Stimulated activated CD4-positive, alpha-beta T cell treated with anti-CD3 and anti-CD28 coated beads, Interleukin-4, amount 100 ng/mL, for 1 hour (primary cell): ENCODE data around the gene SESTD1.
"Not testable (repeated sequence)": the region's sequence is repeated elsewhere in the genome, so short reads cannot be mapped to it uniquely, and the experiment has no call there.

Experiments
- DNase-seq: peaks from one replicate; pipeline ENCODE4 v3.0.0-alpha.2; 2020

SESTD1 gene

GRCh38 chr2:179237209-179237946, 27.3 kb downstream of the SESTD1 start:
- DNase-seq: no peak

- no peak for DNase-seq
Observed at GRCh38 chr2:179235463-179236108, 29.0 kb downstream of the SESTD1 start.

DNA sequence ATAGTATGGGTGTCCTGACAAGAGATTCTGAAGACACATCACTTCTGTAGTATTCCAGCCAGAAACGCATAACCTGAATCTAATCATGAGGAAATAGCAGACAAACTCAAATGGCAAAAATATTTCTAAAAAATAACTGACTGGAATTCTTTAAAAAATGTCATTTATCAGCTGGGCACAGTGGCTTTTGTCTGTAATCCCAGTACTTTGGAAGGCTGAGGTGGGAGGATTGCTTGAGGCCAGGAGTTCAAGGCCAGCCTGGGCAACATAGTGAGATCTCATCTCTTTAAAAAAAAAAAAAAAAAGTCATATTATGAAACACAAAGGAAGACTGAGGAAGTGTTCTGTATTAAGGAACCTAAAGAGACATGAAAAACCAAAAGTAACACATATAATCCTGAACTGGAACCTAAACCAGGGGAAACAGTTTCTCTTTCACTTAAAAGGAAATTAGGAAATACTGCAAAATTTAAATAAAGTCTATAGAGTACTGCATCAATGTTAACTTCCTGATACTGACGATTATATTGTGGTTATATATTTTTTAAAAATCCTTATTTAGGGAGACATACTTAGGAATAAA, 29.9 kb downstream of the SESTD1 start:
- DNase-seq: no peak

- no peak for DNase-seq
Observed at GRCh38 chr2:179233626-179234430, 30.8 kb downstream of the SESTD1 start.

- no peak for DNase-seq
Observed at GRCh38 chr2:179233083-179233490, 31.5 kb downstream of the SESTD1 start.

GRCh38 chr2:179226961-179227259, 37.7 kb downstream of the SESTD1 start:
- DNase-seq: no peak

GRCh38 chr2:179226203-179226960, 38.2 kb downstream of the SESTD1 start:
- no peak for DNase-seq

DNA sequence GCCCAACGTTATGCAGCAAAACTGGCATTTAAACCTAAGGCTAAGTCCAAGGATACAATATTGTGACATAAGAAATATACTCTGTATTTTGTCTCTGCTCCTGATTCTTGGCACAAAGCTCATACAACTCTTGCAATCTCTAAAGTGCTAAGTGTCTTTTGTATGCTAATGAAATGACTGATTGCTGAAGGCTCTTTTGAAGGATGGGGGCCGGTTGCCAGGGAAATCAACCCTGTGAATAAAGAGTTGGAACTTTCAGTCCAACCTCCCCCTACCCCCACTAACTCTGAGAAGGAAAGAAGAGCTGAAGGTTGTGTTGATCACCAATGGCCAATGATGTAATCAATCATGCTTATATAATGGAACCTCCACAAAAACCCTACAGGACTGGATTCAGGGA, 40.3 kb downstream of the SESTD1 start:
- DNase-seq: no peak

DNA sequence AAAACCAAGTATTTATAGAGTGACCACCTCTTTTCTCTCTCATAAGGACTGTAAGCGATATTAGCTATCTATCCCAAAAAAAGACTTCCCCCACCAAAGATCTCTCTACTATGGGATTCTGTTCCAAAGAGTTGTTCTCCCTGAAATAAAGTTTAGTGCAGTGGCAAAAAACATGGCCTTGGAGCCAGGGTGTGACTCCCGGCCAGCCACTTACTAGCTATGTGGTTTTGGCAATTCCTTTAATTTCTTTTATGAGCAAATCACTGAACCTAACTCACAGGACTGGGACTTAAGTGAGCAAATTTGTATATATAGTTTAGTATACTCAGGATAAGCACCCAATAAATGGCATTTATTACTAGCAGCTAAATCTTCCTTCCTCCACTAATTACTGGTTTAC, 42.6 kb downstream of the SESTD1 start:
- DNase-seq: no peak

DNA sequence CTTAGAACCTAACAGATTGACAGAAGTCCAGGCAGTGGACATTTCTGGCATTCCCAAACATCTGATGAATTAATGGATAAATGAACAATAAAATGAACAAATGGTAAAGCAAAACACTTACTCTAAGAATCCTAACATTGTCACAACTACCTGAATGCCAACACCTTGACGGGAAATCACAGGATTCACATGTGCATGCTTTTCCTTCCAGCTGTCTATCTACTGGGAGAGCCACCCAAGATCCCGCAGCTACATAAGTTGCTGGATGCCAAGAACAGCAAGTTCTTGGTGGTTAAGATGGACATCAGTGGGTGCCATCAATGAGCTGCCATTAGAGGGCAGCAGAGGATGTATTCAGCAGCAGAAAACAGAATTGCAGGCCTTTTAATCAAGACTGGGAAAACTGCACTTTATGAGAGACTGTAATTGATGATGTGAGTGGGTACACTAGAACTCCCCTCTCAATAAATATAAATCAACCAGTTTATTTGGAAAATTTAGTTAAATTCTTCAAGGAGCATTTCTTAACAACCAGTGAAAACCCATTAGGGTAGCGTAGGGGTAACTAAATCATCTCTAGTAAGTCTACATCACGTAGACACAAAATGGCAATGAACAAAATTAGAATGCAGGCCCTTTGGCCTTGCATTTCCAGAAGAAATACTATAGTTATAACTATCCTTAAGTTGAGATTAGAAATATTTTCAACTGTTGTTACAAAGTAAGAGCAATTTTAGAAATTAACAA, 45.6 kb downstream of the SESTD1 start:
- DNase-seq: peak; percentile 48

DNA sequence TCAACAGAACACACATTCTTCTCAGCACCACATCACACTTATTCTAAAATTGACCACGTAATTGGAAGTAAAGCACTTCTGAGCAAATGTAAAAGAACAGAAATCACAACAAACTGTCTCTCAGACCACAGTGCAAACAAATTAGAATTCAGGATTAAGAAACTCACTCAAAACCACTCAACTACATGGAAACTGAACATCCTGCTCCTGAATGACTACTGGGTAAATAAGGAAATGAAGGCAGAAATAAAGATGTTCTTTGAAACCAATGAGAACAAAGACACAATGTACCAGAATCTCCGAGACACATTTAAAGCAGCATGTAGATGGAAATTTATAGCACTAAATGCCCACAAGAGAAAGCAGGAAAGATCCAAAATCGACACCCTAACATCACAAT, 50.0 kb downstream of the SESTD1 start:
- DNase-seq: not testable (repeated sequence)

DNA sequence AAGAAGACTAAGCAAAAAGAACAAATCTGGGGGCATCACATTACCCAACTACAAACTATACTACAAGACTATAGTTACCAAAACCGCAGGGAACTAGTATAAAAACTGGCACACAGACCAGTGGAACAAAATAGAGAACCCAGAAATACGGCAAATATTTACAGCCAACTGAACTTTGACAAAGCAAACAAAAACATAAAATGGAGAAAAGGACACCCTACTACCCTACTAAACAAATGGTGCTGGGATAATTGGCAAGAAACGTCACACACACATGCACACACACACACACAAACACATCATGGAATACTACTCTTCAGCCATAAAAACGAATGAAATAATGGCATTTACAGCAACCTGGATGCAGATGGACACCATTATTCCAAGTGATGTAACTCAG, 53.3 kb downstream of the SESTD1 start:
- DNase-seq: no peak

DNA sequence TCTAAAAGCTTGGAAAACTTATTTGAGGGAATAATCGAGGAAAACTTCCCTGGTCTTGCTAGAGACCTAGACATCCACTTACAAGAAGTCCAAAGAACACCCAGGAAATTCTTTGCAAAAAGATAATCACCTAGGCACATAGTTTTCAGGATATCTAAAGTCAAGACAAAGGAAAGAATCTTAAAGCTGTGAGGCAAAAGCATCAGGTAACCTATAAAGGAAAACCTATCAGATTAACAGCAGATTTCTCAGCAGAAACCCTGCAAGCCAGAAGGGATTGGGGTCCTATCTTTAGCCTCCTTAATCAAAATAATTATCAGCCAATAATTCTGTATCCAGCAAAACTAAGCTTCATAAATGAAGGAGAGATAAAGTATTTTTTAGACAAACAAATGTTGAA, 56.4 kb downstream of the SESTD1 start:
- DNase-seq: not testable (repeated sequence)

DNA sequence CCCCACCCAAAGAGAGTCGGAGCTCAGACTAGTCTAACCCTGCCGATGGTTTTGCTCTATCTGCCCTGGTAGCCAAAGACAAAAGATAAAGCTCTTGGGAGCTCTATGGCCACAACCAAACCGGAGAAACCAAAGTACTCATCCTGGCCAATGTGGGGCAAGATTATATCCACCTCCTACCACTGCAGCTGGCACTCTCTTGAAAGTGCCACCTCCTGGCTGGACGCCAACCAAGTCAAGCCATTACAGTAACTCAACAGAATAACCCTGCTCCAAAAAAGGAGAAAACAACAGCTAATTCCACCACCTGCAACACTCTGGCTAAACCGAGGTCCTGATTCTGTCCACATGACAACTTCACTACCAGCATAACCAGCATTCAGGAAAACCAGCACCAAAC, 57.6 kb downstream of the SESTD1 start:
- DNase-seq: no peak

DNA sequence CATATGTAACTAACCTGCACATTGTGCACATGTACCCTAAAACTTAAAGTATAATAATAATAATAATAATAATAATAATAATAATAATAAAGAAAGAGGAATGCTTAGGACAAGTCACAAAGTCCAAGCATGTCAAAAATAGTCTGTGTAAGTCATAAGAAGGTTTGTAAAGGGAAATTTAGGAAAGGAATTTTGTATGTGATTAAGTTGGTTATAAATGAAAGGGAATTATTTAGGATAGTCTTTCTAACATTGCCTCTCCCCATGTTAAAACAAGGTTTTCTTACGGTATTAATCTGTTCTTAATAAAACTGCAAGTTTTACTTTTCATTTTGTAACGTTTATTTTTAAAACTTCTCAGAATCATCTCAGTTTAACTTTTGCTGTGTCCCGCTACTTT, 62.8 kb downstream of the SESTD1 start:
- no peak for DNase-seq

- DNase-seq: not testable (repeated sequence)
Observed at GRCh38 chr2:179195926-179196590, 68.6 kb downstream of the SESTD1 start.

DNA sequence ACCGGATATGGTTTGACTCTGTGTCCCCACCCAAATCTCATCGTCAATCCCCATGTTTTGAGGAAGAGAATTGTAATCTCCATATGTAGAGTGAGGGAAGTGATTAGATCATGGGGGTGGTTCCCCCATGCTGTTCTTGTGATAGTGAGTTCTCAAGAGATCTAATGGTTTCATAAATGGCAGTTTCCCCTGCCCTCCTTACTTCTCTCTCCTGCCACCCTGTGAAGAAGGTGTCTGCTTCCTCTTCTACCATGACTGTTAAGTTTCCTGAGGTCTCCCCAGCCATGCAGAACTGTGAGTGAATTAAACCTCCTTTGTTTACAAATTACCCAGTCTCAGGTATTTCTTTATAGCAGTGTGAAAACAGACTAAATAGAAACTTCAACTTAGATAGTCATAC, 69.5 kb downstream of the SESTD1 start:
- no peak for DNase-seq

DNA sequence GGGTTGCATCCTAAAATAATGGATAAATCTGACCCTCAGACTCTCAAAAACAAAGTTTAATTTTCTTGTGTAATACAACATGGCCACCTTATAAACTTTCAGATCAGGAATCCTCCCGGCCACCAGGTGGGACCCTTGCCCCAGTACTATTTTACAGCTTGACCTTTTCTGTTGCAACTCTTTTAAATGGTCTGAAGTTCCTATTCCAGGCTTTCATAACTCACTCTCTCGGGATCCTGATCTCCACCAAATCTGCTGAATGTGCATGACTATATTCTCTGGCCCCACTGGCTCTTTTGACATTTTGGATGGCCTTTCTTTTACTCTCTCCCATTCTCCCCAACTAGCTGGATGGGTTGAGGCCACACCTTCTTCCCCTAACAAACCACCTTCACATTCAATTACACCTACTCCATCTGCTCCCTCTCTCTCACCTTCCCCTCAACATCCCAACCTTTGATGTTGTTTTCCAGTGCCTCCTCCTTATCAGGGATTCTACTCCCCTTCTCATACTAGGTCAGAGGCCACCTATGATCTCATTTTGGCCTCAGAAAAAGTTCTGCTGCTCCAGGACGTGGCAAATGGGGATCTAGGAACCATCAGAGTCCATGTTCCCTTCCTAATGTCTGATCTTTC, 70.8 kb downstream of the SESTD1 start:
- no peak for DNase-seq

- DNase-seq: no peak
Observed at GRCh38 chr2:179191110-179191509, 73.5 kb downstream of the SESTD1 start.

GRCh38 chr2:179186126-179186525, 78.5 kb downstream of the SESTD1 start:
- no peak for DNase-seq

GRCh38 chr2:179184610-179185009, 80.0 kb downstream of the SESTD1 start:
- no peak for DNase-seq
